Lower lobe of right lung (tissue), 2 donors: ENCODE measurements around the gene GPR180. TPM values are rescaled to one million over a fixed set of nuclear protein-coding genes. Genes with fewer than 3 reads are reported as not detected.

Experiments
- ATAC-seq, 2 donors: fragments of 200-7000 bp; cut with Tn5 transposase; one replicate each; pipeline ENCODE4 v1.9.1; 2020 to 2022; ENCODE audit warnings: mild to moderate bottlenecking in 2 of 2, moderate library complexity in 2 of 2
- DNase-seq: peaks from one replicate; pipeline ENCODE4 v3.0.0-alpha.2; 2020
- H3K27ac ChIP-seq: fragments of 200-600 bp; one replicate; pipeline ENCODE4 v1.8.0; 2022
- H3K27me3 ChIP-seq: fragments of 200-600 bp; one replicate; pipeline ENCODE4 v1.8.0; 2022; ENCODE audit warnings: low read depth
- H3K36me3 ChIP-seq: fragments of 200-600 bp; one replicate; pipeline ENCODE4 v1.8.0; 2022; ENCODE audit warnings: mild to moderate bottlenecking
- H3K4me1 ChIP-seq: fragments of 200-600 bp; one replicate; pipeline ENCODE4 v1.8.0; 2022
- H3K4me3 ChIP-seq: fragments of 200-600 bp; one replicate; pipeline ENCODE4 v1.8.0; 2022; ENCODE audit warnings: mild to moderate bottlenecking
- H3K9me3 ChIP-seq: fragments of 200-600 bp; one replicate; pipeline ENCODE4 v1.8.0; 2022
- CTCF ChIP-seq: fragments of 200-600 bp; IDR thresholded peaks from one replicate; pipeline ENCODE4 v1.8.0; 2022; ENCODE audit warnings: antibody characterized with exemption, mild to moderate bottlenecking
- intact Hi-C: fragments of 100-400 bp; cut with DNase I; formaldehyde crosslinking; loops from one replicate; pipeline ENCODE4 v1.11.0; 2022
- total RNA-seq: library from RNA; stranded (reverse); fragmentation: NEBNext Ultra II Directional; extraction: Animal tissue kit (Norgen Biotek cat#: 25700); gene quantifications from one replicate; pipeline ENCODE4 v1.2.1, GENCODE V29; 2021
- donor health status: DM: no; HTN: yes; CAD: no; lungs with severe emphysema.

The GPR180 gene
- total RNA-seq, 1 donor from 2014 or later = 5.5 TPM

DNA sequence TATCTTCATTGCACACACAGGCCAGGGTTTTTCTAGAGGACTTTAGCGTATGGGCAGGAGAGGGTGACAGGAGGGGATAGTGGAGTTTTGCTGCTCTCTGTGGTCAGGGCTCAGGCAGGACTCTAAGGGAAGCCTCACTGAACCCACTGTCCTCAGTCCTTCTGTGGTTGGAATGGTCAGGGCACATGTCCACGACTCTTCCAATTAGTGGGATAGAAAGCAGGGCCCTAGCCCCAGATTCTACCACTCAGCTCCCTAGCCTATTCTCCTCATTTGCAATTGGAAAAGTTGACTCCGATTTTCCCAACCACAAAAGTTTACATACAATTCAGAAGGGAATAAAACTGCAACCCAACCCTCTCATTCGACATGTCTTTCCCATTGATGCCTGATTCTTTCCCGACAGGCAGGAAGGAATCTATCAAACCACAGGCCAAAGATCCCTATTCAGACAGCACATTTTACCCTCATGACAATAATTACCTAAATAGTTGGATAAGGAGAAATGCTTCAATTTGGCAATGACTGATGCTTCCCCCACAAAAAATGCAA is 43.9 kb upstream of the GPR180 start:
- no peaks in the 10 kb centered on the region for H3K36me3 ChIP-seq
- DNase-seq = no peak
- no peaks in the 10 kb centered on the region for H3K4me1 ChIP-seq
- no peak for TF ChIP-seq CTCF
- H3K27ac ChIP-seq = no peak overlapping the region
- no peaks in the 10 kb centered on the region for H3K27me3 ChIP-seq
- no peak for ATAC-seq
- intact Hi-C loops = no loop called here
- H3K4me3 ChIP-seq = no peak overlapping the region
- no peaks in the 10 kb centered on the region for H3K9me3 ChIP-seq

- Histone ChIP-seq H3K4me1 (no peaks in the 10 kb centered on the region), H3K36me3 (no peaks in the 10 kb centered on the region), H3K4me3 (no peak overlapping the region), H3K27ac (no peak overlapping the region), H3K9me3 (no peaks in the 10 kb centered on the region), H3K27me3 (no peaks in the 10 kb centered on the region)
- DNase-seq (no peak), ATAC-seq (no peak)
- no peak for TF ChIP-seq CTCF
- intact Hi-C loops = no loop called here
These were observed 42.9 kb upstream of the GPR180 start for GRCh38 chr13:94558716-94559115.

DNA sequence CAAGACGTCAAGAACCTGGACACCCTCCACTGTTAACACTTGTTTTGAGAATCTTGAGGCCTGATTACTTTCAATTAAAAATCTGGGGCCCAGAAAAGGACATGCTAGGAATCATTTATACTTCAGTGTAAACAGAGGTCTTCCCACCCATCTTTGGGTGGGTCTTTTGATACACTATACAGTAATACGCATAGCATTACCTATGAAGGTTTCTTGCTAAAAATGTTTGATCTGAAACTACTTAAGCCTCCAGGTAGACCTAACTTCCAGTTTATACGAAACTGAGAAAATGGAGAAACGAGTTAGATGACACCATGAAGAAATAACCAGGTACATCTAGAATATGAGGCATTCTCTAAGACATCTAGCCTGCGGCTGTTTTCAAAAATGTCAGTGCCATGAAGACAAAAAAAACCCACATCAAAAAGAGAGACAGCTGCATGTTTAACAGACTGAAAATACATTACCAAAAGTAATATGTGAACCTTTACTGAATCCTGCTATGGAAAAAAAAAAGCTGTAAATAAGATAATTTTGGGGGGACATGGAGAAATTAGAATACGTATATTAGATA is 42.3 kb upstream of the GPR180 start:
- DNase-seq (no peak), ATAC-seq (no peak)
- TF ChIP-seq CTCF = no peak
- H3K27ac ChIP-seq = no peak overlapping the region
- H3K27me3 ChIP-seq = no peaks in the 10 kb centered on the region
- H3K4me3 ChIP-seq = no peak overlapping the region
- intact Hi-C loops = no loop called here
- no peaks in the 10 kb centered on the region for H3K9me3 ChIP-seq
- H3K36me3 ChIP-seq = no peaks in the 10 kb centered on the region
- no peaks in the 10 kb centered on the region for H3K4me1 ChIP-seq

- TF ChIP-seq CTCF = no peak
- ATAC-seq = no peak
- H3K36me3 ChIP-seq = no peaks in the 10 kb centered on the region
- no peak overlapping the region for H3K4me3 ChIP-seq
- no peaks in the 10 kb centered on the region for H3K4me1 ChIP-seq
- H3K9me3 ChIP-seq = no peaks in the 10 kb centered on the region
- intact Hi-C loops = no loop called here
- no peak for DNase-seq
- H3K27ac ChIP-seq = no peak overlapping the region
- no peaks in the 10 kb centered on the region for H3K27me3 ChIP-seq
These were observed 41.5 kb upstream of the GPR180 start for GRCh38 chr13:94560116-94560515.

DNA sequence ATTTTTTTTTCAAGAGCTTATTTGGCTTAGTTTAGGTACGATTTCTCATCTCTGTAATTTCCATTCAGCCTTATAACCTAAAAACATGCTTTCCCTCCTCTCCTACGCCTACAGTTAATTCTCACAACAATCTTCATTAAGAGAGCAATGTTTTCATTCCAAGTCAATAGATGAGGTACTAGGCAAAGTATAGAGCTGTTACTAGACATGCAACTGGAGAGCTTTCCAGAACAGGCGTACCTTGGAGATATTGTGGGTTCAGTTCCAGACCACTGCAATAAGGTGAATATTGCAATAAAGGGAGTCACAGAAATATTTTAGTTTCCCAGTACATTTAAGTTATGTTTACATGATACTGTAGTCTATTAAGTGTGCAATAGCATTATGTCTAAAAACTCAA is 40.5 kb upstream of the GPR180 start:
- no peak overlapping the region for H3K27ac ChIP-seq
- no peaks in the 10 kb centered on the region for H3K36me3 ChIP-seq
- H3K9me3 ChIP-seq = no peaks in the 10 kb centered on the region
- intact Hi-C loops = no loop called here
- H3K4me1 ChIP-seq = no peaks in the 10 kb centered on the region
- H3K27me3 ChIP-seq = no peaks in the 10 kb centered on the region
- no peak for TF ChIP-seq CTCF
- no peak for ATAC-seq
- H3K4me3 ChIP-seq = no peak overlapping the region
- no peak for DNase-seq
